ENCODE measurements around the gene PPFIBP2. TPM values are rescaled to one million over a fixed set of nuclear protein-coding genes. Genes with fewer than 3 reads are reported as not detected.

PPFIBP2 gene
- total and polyA plus RNA-seq, 2 donors (not counting 1 experiment from before 2014, with no cell fraction given) = 22.3 to 175 TPM

DNA sequence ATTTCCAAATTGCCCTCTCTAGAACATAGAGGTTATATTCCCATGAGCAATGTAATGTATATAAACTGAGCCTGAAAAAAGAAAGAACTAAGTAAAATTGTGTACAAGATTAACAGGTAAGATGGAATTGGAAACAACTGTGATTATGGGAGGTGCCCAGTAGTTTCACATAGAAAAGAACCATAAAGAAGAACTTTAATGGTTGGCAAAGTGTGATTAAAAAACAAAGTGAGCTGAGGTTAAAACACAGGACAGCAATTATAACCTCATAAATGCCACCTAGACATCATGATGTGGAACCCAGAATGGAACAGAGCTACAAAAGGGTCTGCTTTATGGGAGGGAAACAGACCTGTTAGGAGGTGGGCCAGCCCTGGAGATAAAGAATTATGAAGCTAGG lies 100.9 kb downstream of the PPFIBP2 start:
- no peak overlapping the region for H3K27ac ChIP-seq (ENCODE audit: low read length in 2 of 2)
- H3K4me1 Mint-ChIP-seq = no peaks in the 10 kb centered on the region
- H3K4me3 Mint-ChIP-seq = no peak overlapping the region
- H2AFZ ChIP-seq (ENCODE audit: insufficient read depth, low read depth, low read length, poor library complexity, severe bottlenecking) = no peak overlapping the region
- H3K4me3 ChIP-seq (ENCODE audit: control extremely low read depth in 1 of 5, extremely low read depth in 1 of 5, insufficient read depth in 1 of 5, low read depth in 2 of 5, low read length in 4 of 5) = no peak overlapping the region
- no peak for ATAC-seq (ENCODE audit: low read depth)
- no peak overlapping the region for H3K4me2 ChIP-seq (replicated peaks; ENCODE audit: low read depth, low read length, poor library complexity, severe bottlenecking)
- no peaks in the 10 kb centered on the region for H3K27me3 ChIP-seq (replicated peaks in 1 of 4; ENCODE audit: control extremely low read depth in 1 of 4, control insufficient read depth in 3 of 4, insufficient read depth in 4 of 4, low read length in 3 of 4)
- no peak overlapping the region for H3K9ac ChIP-seq (ENCODE audit: low read length)
- H4K20me1 ChIP-seq (ENCODE audit: control insufficient read depth, insufficient read depth, low read length, poor library complexity, severe bottlenecking) = no peaks in the 10 kb centered on the region
- TF ChIP-seq EZH2 (IDR thresholded peaks at IDR 0.05; ENCODE audit: borderline replicate concordance, insufficient read depth, low read depth, low read length, poor library complexity, severe bottlenecking) = no peak
- TF ChIP-seq, protein P1, sequence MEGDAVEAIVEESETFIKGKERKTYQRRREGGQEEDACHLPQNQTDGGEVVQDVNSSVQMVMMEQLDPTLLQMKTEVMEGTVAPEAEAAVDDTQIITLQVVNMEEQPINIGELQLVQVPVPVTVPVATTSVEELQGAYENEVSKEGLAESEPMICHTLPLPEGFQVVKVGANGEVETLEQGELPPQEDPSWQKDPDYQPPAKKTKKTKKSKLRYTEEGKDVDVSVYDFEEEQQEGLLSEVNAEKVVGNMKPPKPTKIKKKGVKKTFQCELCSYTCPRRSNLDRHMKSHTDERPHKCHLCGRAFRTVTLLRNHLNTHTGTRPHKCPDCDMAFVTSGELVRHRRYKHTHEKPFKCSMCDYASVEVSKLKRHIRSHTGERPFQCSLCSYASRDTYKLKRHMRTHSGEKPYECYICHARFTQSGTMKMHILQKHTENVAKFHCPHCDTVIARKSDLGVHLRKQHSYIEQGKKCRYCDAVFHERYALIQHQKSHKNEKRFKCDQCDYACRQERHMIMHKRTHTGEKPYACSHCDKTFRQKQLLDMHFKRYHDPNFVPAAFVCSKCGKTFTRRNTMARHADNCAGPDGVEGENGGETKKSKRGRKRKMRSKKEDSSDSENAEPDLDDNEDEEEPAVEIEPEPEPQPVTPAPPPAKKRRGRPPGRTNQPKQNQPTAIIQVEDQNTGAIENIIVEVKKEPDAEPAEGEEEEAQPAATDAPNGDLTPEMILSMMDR (IDR thresholded peaks at IDR 0.05) = no peak
- no peak for DNase-seq
- peaks cover 0 to 53% of the 10 kb centered on the region in 2 experiments for H3K36me3 ChIP-seq (replicated peaks in 1 of 2; ENCODE audit: control extremely low read depth in 1 of 2, control insufficient read depth in 1 of 2, extremely low read depth in 1 of 2, insufficient read depth in 2 of 2, low read length in 1 of 2)
- CTCF ChIA-PET = no interaction called here
- no peaks in the 10 kb centered on the region for H3K79me2 ChIP-seq (ENCODE audit: control insufficient read depth, insufficient read depth, low read length)
- no peak overlapping the region for H3K27ac Mint-ChIP-seq
- POLR2A ChIA-PET = no interaction called here
- H3K9me3 ChIP-seq (ENCODE audit: control extremely low read depth in 1 of 3, control insufficient read depth in 2 of 3, insufficient read depth in 1 of 3, low read length in 2 of 3) = no peaks in the 10 kb centered on the region
- intact Hi-C loops (cut with micrococcal nuclease) = no loop called here
- H3K4me1 ChIP-seq (ENCODE audit: control insufficient read depth in 2 of 2, insufficient read depth in 2 of 2, low read length in 2 of 2) = no peaks in the 10 kb centered on the region
- no peaks in the 10 kb centered on the region for H3K9me3 Mint-ChIP-seq (ENCODE audit: insufficient read depth)
- no peaks in the 10 kb centered on the region for H3K27me3 Mint-ChIP-seq

GRCh38 chr11:7617032-7617431 lies 103.2 kb downstream of the PPFIBP2 start:
- intact Hi-C loops (cut with micrococcal nuclease) = no loop called here
- Histone ChIP-seq H4K20me1 (ENCODE audit: control insufficient read depth, insufficient read depth, low read length, poor library complexity, severe bottlenecking) (no peaks in the 10 kb centered on the region), H3K27ac (ENCODE audit: low read length in 2 of 2) (no peak overlapping the region), H3K4me2 (replicated peaks; ENCODE audit: low read depth, low read length, poor library complexity, severe bottlenecking) (no peak overlapping the region), H3K4me3 (ENCODE audit: control extremely low read depth in 1 of 5, extremely low read depth in 1 of 5, insufficient read depth in 1 of 5, low read depth in 2 of 5, low read length in 4 of 5) (no peak overlapping the region), H3K79me2 (ENCODE audit: control insufficient read depth, insufficient read depth, low read length) (no peaks in the 10 kb centered on the region), H3K9ac (ENCODE audit: low read length) (no peak overlapping the region), H3K4me1 (ENCODE audit: control insufficient read depth in 2 of 2, insufficient read depth in 2 of 2, low read length in 2 of 2) (no peaks in the 10 kb centered on the region), H2AFZ (ENCODE audit: insufficient read depth, low read depth, low read length, poor library complexity, severe bottlenecking) (no peak overlapping the region), H3K27me3 (replicated peaks in 1 of 4; ENCODE audit: control extremely low read depth in 1 of 4, control insufficient read depth in 3 of 4, insufficient read depth in 4 of 4, low read length in 3 of 4) (no peaks in the 10 kb centered on the region), H3K36me3 (replicated peaks in 1 of 2; ENCODE audit: control extremely low read depth in 1 of 2, control insufficient read depth in 1 of 2, extremely low read depth in 1 of 2, insufficient read depth in 2 of 2, low read length in 1 of 2) (peaks cover 0 to 41% of the 10 kb centered on the region in 2 experiments), H3K9me3 (ENCODE audit: control extremely low read depth in 1 of 3, control insufficient read depth in 2 of 3, insufficient read depth in 1 of 3, low read length in 2 of 3) (no peaks in the 10 kb centered on the region)
- 98% methylated on average over 7 of the region's 8 CpGs for WGBS (ENCODE audit: insufficient coverage)
- ATAC-seq (ENCODE audit: low read depth) (no peak), DNase-seq (no peak)
- H3K4me1 Mint-ChIP-seq = no peaks in the 10 kb centered on the region
- no peak for TF ChIP-seq EZH2 (IDR thresholded peaks at IDR 0.05; ENCODE audit: borderline replicate concordance, insufficient read depth, low read depth, low read length, poor library complexity, severe bottlenecking)
- TF ChIP-seq, protein P1 (IDR thresholded peaks at IDR 0.05) = no peak
- no peaks in the 10 kb centered on the region for H3K9me3 Mint-ChIP-seq (ENCODE audit: insufficient read depth)
- no peaks in the 10 kb centered on the region for H3K27me3 Mint-ChIP-seq
- no peak overlapping the region for H3K27ac Mint-ChIP-seq
- ChIA-PET POLR2A (no interaction called here), CTCF (no interaction called here)
- H3K4me3 Mint-ChIP-seq = no peak overlapping the region

All from B cell (primary cell).